LNCAP (cell line): ENCODE measurements around the gene MED1.

Experiments used
- TF ChIP-seq, protein P1 (sequence below): fragments of 450-650 bp; IDR thresholded peaks from 2 replicates; pipeline ENCODE4 v1.5.1; 2017; ENCODE audit warnings: mild to moderate bottlenecking

The MED1 gene

GRCh38 chr17:39359994-39360393 is 91.1 kb downstream of the MED1 start:
- TF ChIP-seq, protein P1, sequence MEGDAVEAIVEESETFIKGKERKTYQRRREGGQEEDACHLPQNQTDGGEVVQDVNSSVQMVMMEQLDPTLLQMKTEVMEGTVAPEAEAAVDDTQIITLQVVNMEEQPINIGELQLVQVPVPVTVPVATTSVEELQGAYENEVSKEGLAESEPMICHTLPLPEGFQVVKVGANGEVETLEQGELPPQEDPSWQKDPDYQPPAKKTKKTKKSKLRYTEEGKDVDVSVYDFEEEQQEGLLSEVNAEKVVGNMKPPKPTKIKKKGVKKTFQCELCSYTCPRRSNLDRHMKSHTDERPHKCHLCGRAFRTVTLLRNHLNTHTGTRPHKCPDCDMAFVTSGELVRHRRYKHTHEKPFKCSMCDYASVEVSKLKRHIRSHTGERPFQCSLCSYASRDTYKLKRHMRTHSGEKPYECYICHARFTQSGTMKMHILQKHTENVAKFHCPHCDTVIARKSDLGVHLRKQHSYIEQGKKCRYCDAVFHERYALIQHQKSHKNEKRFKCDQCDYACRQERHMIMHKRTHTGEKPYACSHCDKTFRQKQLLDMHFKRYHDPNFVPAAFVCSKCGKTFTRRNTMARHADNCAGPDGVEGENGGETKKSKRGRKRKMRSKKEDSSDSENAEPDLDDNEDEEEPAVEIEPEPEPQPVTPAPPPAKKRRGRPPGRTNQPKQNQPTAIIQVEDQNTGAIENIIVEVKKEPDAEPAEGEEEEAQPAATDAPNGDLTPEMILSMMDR: no peak

- TF ChIP-seq, protein P1: no peak
Measured at GRCh38 chr17:39357986-39358385, 93.1 kb downstream of the MED1 start.

DNA sequence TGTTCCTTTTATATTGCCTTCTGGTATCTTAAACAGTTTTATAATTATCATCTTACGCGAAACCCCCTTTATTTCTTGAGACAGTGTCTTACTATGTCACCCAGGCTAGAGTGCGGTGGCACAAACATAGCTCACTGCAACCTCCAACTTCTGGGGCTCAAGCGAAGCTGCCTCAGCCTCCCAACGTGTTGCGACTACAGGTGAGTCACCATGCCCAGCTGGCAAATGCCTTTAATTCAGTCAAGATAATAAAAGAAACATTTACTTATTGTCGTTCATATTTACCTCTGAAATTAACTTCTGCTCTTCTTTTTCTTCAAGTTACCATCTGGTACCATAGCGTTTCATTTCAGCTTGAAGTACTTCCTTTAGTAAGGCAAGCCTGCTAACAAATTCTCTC is 93.6 kb downstream of the MED1 start:
- TF ChIP-seq, protein P1: no peak
